ENCODE data around the gene SMIM24. TPM values are rescaled to one million over a fixed set of nuclear protein-coding genes. Genes with fewer than 3 reads are reported as not detected.

The SMIM24 gene
- total and polyA plus RNA-seq, 9 of the 15 experiments (the other 6 are each of a cell fraction or from before 2014, with no cell fraction given), result 0.45 to 12.3 (median 1.4) TPM; not detected in 1

- H2AFZ ChIP-seq (ENCODE audit: low read depth, low read length), result no peak overlapping the region
- H3K4me2 ChIP-seq (ENCODE audit: insufficient read depth, low read length), result no peak overlapping the region
- H3K27ac ChIP-seq (ENCODE audit: extremely low read depth, low read depth, low read length), result no peak overlapping the region
- ChIA-PET POLR2A (interaction anchor here (0.5 to 1.0 kb wide), 5 partner anchors 11 to 404 kb away, joined by 3 to 5 read pairs (median 3); no protein-coding TSS in a partner anchor), CTCF (ENCODE audit: low intra/inter-chr PET ratio) (no interaction called here)
- H3K27me3 ChIP-seq (ENCODE audit: control insufficient read depth in 2 of 2, insufficient read depth in 2 of 2, low read length in 2 of 2), result no peaks in the 10 kb centered on the region
- ATAC-seq, result 0 out of 3 replicates have a peak, but pooled peaks have one; percentile 23
- in situ Hi-C loops (cut with MboI) (no loop called here), intact Hi-C loops (cut with micrococcal nuclease) (no loop called here)
- no peak for DNase-seq (ENCODE audit: extremely low read depth in 1 of 4, low spot score in 3 of 4)
- FAIRE-seq, result no peak
- no peak overlapping the region for H3K4me3 ChIP-seq
- H4K20me1 ChIP-seq (replicated peaks; ENCODE audit: control insufficient read depth, insufficient read depth, low read length), result peaks cover 63% of the 10 kb centered on the region
- peak overlapping the region in 1 of 2 experiments; percentile 76; a peak in 2 of 4 replicates for H3K9ac ChIP-seq (ENCODE audit: insufficient read depth in 1 of 2, low read depth in 2 of 2, low read length in 2 of 2)
- TF ChIP-seq RBFOX2 (IDR thresholded peaks at IDR 0.05; ENCODE audit: low read depth, low read length) (peak; percentile 39; the same call in 1 of the 2 replicates), USF1 (CRISPR knock-in tag; IDR thresholded peaks at IDR 0.05) (0 out of 2 replicates have a peak, but pooled peaks have one; percentile 39), ZNF764 (CRISPR knock-in tag; IDR thresholded peaks at IDR 0.05; ENCODE audit: low read depth) (no peak)
- peaks cover 82% of the 10 kb centered on the region for H3K79me2 ChIP-seq (ENCODE audit: control insufficient read depth, insufficient read depth, low read length)
- BruUV-seq (replicated peaks), result no TSS peak
- peaks cover 11% of the 10 kb centered on the region for H3K9me1 ChIP-seq (ENCODE audit: control insufficient read depth, insufficient read depth, low read length)
- peaks cover 36% of the 10 kb centered on the region; the same call in 2 of the 3 replicates for H3K36me3 ChIP-seq (ENCODE audit: control insufficient read depth, insufficient read depth, low read length)
- peaks cover 10 to 72% of the 10 kb centered on the region in 2 experiments; a peak in 4 of 5 replicates for H3K4me1 ChIP-seq (replicated peaks in 1 of 2; ENCODE audit: control insufficient read depth in 2 of 2, insufficient read depth in 2 of 2, low read length in 2 of 2)
- no peaks in the 10 kb centered on the region for H3K9me3 ChIP-seq (replicated peaks; ENCODE audit: control insufficient read depth, insufficient read depth, low read depth, low read length)
- 89% methylated on average over 23 of the region's 23 CpGs for WGBS (ENCODE audit: insufficient coverage, low coverage, missing lambda C conversion rate)
Measured at GRCh38 chr19:3513229-3514140, 33.2 kb upstream of the SMIM24 start.
